Measurements from ENCODE around the gene SLC2A4. TPM values are rescaled to one million over a fixed set of nuclear protein-coding genes. Genes with fewer than 3 reads are reported as not detected.
A peak's percentile ranks its signal among the peaks of the same experiment; 100 is the strongest.

Gene SLC2A4
- total RNA-seq, 4 donors from 2014 or later: 144 to 197 (median 157) TPM

GRCh38 chr17:7284911-7285310 lies 3.4 kb downstream of the SLC2A4 start:
- Histone ChIP-seq H3K4me3 (peak overlapping the region in 2 of 4 donors; percentile 71 to 77), H3K27ac (replicated peaks in 1 of 4) (peak overlapping the region; percentile 95 to 98 (median 96)), H3K27me3 (peaks cover 0 to 7% (median 0%) of the 10 kb centered on the region in 4 donors), H3K36me3 (peaks cover 26 to 44% (median 42%) of the 10 kb centered on the region in 4 donors), H3K9me3 (no peaks in the 10 kb centered on the region), H3K4me1 (peaks cover 47 to 96% (median 93%) of the 10 kb centered on the region in 4 donors)
- intact Hi-C loops (cut with DNase I): no loop called here
- no peak for DNase-seq (ENCODE audit: extremely low spot score)
- 92% methylated on average over 5 of the region's 16 CpGs for WGBS
- TF ChIP-seq CTCF (IDR thresholded peaks at IDR 0.05) (no peak), EP300 (IDR thresholded peaks at IDR 0.05) (no peak), POLR2A (IDR thresholded peaks at IDR 0.05; ENCODE audit: low read depth) (no peak), POLR2AphosphoS5 (IDR thresholded peaks at IDR 0.05) (no peak)

- no peak overlapping the region for H3K4me3 ChIP-seq
- no peaks in the 10 kb centered on the region for H3K9me3 ChIP-seq
- peak overlapping the region; percentile 95 to 98 (median 96) for H3K27ac ChIP-seq (replicated peaks in 1 of 4)
- intact Hi-C loops (cut with DNase I): no loop called here
- peaks cover 26 to 44% (median 42%) of the 10 kb centered on the region in 4 donors for H3K36me3 ChIP-seq
- H3K27me3 ChIP-seq: peaks cover 0 to 7% (median 0%) of the 10 kb centered on the region in 4 donors
- WGBS: 85% methylated on average over 8 of the region's 12 CpGs
- no peak for DNase-seq (ENCODE audit: extremely low spot score)
- H3K4me1 ChIP-seq: peaks cover 53 to 97% (median 94%) of the 10 kb centered on the region in 4 donors
- TF ChIP-seq CTCF (IDR thresholded peaks at IDR 0.05) (no peak), POLR2A (IDR thresholded peaks at IDR 0.05; ENCODE audit: low read depth) (no peak), POLR2AphosphoS5 (IDR thresholded peaks at IDR 0.05) (no peak), EP300 (IDR thresholded peaks at IDR 0.05) (no peak)
Observed at GRCh38 chr17:7285679-7286078, 4.2 kb downstream of the SLC2A4 start.

- peak in 1 of 2 donors; percentile 52 for TF ChIP-seq POLR2AphosphoS5 (IDR thresholded peaks at IDR 0.05)
- TF ChIP-seq EP300 (IDR thresholded peaks at IDR 0.05): no peak
- peaks cover 0 to 31% (median 4%) of the 10 kb centered on the region in 4 donors for H3K27me3 ChIP-seq
- peaks cover 53 to 100% (median 97%) of the 10 kb centered on the region in 4 donors for H3K4me1 ChIP-seq
- H3K36me3 ChIP-seq: peaks cover 19 to 36% (median 33%) of the 10 kb centered on the region in 4 donors
- H3K4me3 ChIP-seq: no peak overlapping the region
- intact Hi-C loops (cut with DNase I): no loop called here
- H3K27ac ChIP-seq (replicated peaks in 1 of 4): peak overlapping the region; percentile 57 to 96 (median 92)
- H3K9me3 ChIP-seq: no peaks in the 10 kb centered on the region
- DNase-seq (ENCODE audit: extremely low spot score): no peak
- 83% methylated on average over 7 of the region's 18 CpGs for WGBS
Observed at GRCh38 chr17:7289256-7290032, 7.9 kb downstream of the SLC2A4 start.

- WGBS: 81% methylated on average over 17 of the region's 19 CpGs
- Histone ChIP-seq H3K9me3 (no peaks in the 10 kb centered on the region), H3K27ac (replicated peaks in 1 of 4) (peak overlapping the region; percentile 57 to 96 (median 92)), H3K36me3 (peaks cover 12 to 29% (median 26%) of the 10 kb centered on the region in 4 donors), H3K27me3 (peaks cover 0 to 37% (median 4%) of the 10 kb centered on the region in 4 donors), H3K4me1 (peaks cover 55 to 100% (median 97%) of the 10 kb centered on the region in 4 donors), H3K4me3 (no peak overlapping the region)
- no peak for TF ChIP-seq EP300 (IDR thresholded peaks at IDR 0.05)
- no peak for TF ChIP-seq CTCF (IDR thresholded peaks at IDR 0.05)
- TF ChIP-seq POLR2AphosphoS5 (IDR thresholded peaks at IDR 0.05): peak in 1 of 2 donors; percentile 5
- no peak for TF ChIP-seq POLR2A (IDR thresholded peaks at IDR 0.05; ENCODE audit: low read depth)
- DNase-seq (ENCODE audit: extremely low spot score): no peak
- intact Hi-C loops (cut with DNase I): no loop called here
Observed at GRCh38 chr17:7290166-7290565, 8.6 kb downstream of the SLC2A4 start.

- WGBS: 77% methylated on average over 11 of the region's 11 CpGs
- peak; percentile 41 to 42 for TF ChIP-seq POLR2AphosphoS5 (IDR thresholded peaks at IDR 0.05)
- TF ChIP-seq POLR2A (IDR thresholded peaks at IDR 0.05; ENCODE audit: low read depth): no peak
- no peak for TF ChIP-seq CTCF (IDR thresholded peaks at IDR 0.05)
- H3K36me3 ChIP-seq: peaks cover 12 to 24% (median 21%) of the 10 kb centered on the region in 4 donors
- peaks cover 0 to 37% (median 4%) of the 10 kb centered on the region in 4 donors for H3K27me3 ChIP-seq
- no peak for DNase-seq (ENCODE audit: extremely low spot score)
- intact Hi-C loops (cut with DNase I): no loop called here
- H3K9me3 ChIP-seq: no peaks in the 10 kb centered on the region
- peaks cover 55 to 100% (median 97%) of the 10 kb centered on the region in 4 donors for H3K4me1 ChIP-seq
- peak overlapping the region; percentile 57 to 96 (median 92) for H3K27ac ChIP-seq (replicated peaks in 1 of 4)
- H3K4me3 ChIP-seq: no peak overlapping the region
Observed at GRCh38 chr17:7290685-7291084, 9.2 kb downstream of the SLC2A4 start.

Measured in esophagus muscularis mucosa (tissue), 4 donors.